GM12872 (cell line): ENCODE results near the gene CADPS2.

ENCODE experiments used
- CTCF ChIP-seq: IDR thresholded peaks from 3 replicates; pipeline ENCODE4 v1.5.1; 2011; ENCODE audit warnings: low read depth, mild to moderate bottlenecking, low read length, moderate library complexity; ENCODE audit not compliant: insufficient read depth

CADPS2 gene

GRCh38 chr7:122289426-122289825, 596.8 kb downstream of the CADPS2 start:
- no peak for TF ChIP-seq CTCF

GRCh38 chr7:122273117-122273516, 613.1 kb downstream of the CADPS2 start:
- no peak for TF ChIP-seq CTCF

GRCh38 chr7:122269241-122269640, 617.0 kb downstream of the CADPS2 start:
- TF ChIP-seq CTCF: no peak
